HepG2 (cell line): ENCODE data around the gene CES2. TPM values are rescaled to one million over a fixed set of nuclear protein-coding genes. Genes with fewer than 3 reads are reported as not detected.

Experiments used
- KAT8 ChIP-seq: IDR thresholded peaks from 2 replicates; pipeline ENCODE4 v1.6.1; 2016; ENCODE audit warnings: missing genetic modification reagents, missing compliant biosample characterization
- LRRFIP1 ChIP-seq: sonication (generic); formaldehyde crosslinking; conservative IDR thresholded peaks from 2 replicates; pipeline ENCODE4 v1.4.0; 2020; ENCODE audit warnings: missing genetic modification reagents
- SYNCRIP ChIP-seq: fragments of 200-400 bp; formaldehyde crosslinking; IDR thresholded peaks from 2 replicates; pipeline ENCODE4 v1.6.1; 2018; ENCODE audit warnings: mild to moderate bottlenecking, low read depth, low read length; ENCODE audit not compliant: insufficient read depth
- THAP9 ChIP-seq: sonication (generic); formaldehyde crosslinking; IDR thresholded peaks from 2 replicates; pipeline ENCODE4; 2020; ENCODE audit warnings: missing genetic modification reagents, mild to moderate bottlenecking, borderline replicate concordance
- ZFP36 ChIP-seq: fragments of 150-350 bp; IDR thresholded peaks from 2 replicates; pipeline ENCODE4 v1.6.1; 2018; ENCODE audit warnings: borderline replicate concordance, low read length, low read depth; ENCODE audit not compliant: partially characterized antibody
- ZNF12 ChIP-seq: sonication (generic); formaldehyde crosslinking; IDR thresholded peaks from 2 replicates; pipeline ENCODE4 v1.5.0; 2020; ENCODE audit warnings: missing genetic modification reagents
- ZNF383 ChIP-seq: sonication (generic); formaldehyde crosslinking; IDR thresholded peaks from 2 replicates; pipeline ENCODE4 v1.4.0; 2020; ENCODE audit warnings: missing genetic modification reagents, mild to moderate bottlenecking, borderline replicate concordance
- ZNF552 ChIP-seq: sonication (generic); formaldehyde crosslinking; IDR thresholded peaks from 2 replicates; pipeline ENCODE4 v1.9.0; 2022; ENCODE audit warnings: missing genetic modification reagents, mild to moderate bottlenecking, borderline replicate concordance
- ZNF775 ChIP-seq: sonication (generic); formaldehyde crosslinking; IDR thresholded peaks from 2 replicates; pipeline ENCODE4 v1.4.0; 2020; ENCODE audit warnings: missing genetic modification reagents, mild to moderate bottlenecking, moderate library complexity, borderline replicate concordance
- polyA plus RNA-seq, 8 experiments: library from polyadenylated mRNA; depleted of rRNA in 3 of 8; stranded (reverse) in 7 of 8; unstranded in 1 of 8; fragments of >200 nt; fragmentation: Illumina TruSeq in 4 of 8; extraction: Trizol in 4 of 8; gene quantifications; 2 replicates each; pipeline versions ENCODE4 v1.2.1 to v1.2.3, GENCODE V29; 2011 to 2016; ENCODE audit warnings: low read depth in 4 of 8, missing spikeins in 1 of 8, mixed read lengths in 1 of 8; ENCODE audit not compliant: insufficient read depth in 1 of 8
- total RNA-seq, 5 experiments: library from RNA; depleted of rRNA; stranded (reverse); fragments of >200 nt; fragmentation: Illumina TruSeq; extraction: Trizol; gene quantifications; 2 replicates each; pipeline ENCODE4 v1.2.3, GENCODE V29; 2016; ENCODE audit warnings: low read depth in 1 of 5
- TF ChIP-seq, protein P1 (sequence below): sonication (generic); formaldehyde crosslinking; conservative IDR thresholded peaks from 2 replicates; pipeline ENCODE4 v1.4.0; 2020; ENCODE audit warnings: mild to moderate bottlenecking, missing genetic modification reagents, moderate library complexity
- TF ChIP-seq, protein P2 (sequence below): sonication (generic); formaldehyde crosslinking; IDR thresholded peaks from 2 replicates; pipeline ENCODE4 v1.5.0; 2020; ENCODE audit warnings: missing genetic modification reagents, mild to moderate bottlenecking, borderline replicate concordance
- TF ChIP-seq, protein P3 (sequence below): sonication (generic); formaldehyde crosslinking; IDR thresholded peaks from 2 replicates; pipeline ENCODE4 v1.5.1; 2020; ENCODE audit warnings: missing genetic modification reagents, mild to moderate bottlenecking, borderline replicate concordance
- TF ChIP-seq, protein P4 (sequence below): sonication (generic); formaldehyde crosslinking; IDR thresholded peaks from 2 replicates; pipeline ENCODE4 v1.4.0; 2020; ENCODE audit warnings: mild to moderate bottlenecking, low read depth, missing genetic modification reagents

The CES2 gene
- total and polyA plus RNA-seq, 2 of the 13 experiments (the other 11 are each of a cell fraction or from before 2014, with no cell fraction given), result 50.6 to 63.8 TPM

GRCh38 chr16:66899945-66900710 is 35.2 kb upstream of the CES2 start (continued):
- TF ChIP-seq, protein P1, sequence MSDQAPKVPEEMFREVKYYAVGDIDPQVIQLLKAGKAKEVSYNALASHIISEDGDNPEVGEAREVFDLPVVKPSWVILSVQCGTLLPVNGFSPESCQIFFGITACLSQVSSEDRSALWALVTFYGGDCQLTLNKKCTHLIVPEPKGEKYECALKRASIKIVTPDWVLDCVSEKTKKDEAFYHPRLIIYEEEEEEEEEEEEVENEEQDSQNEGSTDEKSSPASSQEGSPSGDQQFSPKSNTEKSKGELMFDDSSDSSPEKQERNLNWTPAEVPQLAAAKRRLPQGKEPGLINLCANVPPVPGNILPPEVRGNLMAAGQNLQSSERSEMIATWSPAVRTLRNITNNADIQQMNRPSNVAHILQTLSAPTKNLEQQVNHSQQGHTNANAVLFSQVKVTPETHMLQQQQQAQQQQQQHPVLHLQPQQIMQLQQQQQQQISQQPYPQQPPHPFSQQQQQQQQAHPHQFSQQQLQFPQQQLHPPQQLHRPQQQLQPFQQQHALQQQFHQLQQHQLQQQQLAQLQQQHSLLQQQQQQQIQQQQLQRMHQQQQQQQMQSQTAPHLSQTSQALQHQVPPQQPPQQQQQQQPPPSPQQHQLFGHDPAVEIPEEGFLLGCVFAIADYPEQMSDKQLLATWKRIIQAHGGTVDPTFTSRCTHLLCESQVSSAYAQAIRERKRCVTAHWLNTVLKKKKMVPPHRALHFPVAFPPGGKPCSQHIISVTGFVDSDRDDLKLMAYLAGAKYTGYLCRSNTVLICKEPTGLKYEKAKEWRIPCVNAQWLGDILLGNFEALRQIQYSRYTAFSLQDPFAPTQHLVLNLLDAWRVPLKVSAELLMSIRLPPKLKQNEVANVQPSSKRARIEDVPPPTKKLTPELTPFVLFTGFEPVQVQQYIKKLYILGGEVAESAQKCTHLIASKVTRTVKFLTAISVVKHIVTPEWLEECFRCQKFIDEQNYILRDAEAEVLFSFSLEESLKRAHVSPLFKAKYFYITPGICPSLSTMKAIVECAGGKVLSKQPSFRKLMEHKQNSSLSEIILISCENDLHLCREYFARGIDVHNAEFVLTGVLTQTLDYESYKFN, result peak; percentile 47; the same call in 1 of the 2 replicates
- TF ChIP-seq SYNCRIP (no peak), ZNF383 (no peak), ZNF775 (CRISPR knock-in tag) (no peak), KAT8 (CRISPR knock-in tag) (peak; percentile 29; the same call in 1 of the 2 replicates), THAP9 (CRISPR knock-in tag) (no peak), ZNF12 (CRISPR knock-in tag) (no peak), ZFP36 (no peak), LRRFIP1 (CRISPR knock-in tag) (no peak), ZNF552 (CRISPR knock-in tag) (no peak)
- TF ChIP-seq, protein P2, sequence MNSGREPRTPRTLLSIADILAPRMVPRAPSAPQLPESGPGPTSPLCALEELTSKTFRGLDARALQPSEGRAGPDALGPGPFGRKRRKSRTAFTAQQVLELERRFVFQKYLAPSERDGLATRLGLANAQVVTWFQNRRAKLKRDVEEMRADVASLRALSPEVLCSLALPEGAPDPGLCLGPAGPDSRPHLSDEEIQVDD (CRISPR knock-in tag), result no peak
- TF ChIP-seq, protein P3, sequence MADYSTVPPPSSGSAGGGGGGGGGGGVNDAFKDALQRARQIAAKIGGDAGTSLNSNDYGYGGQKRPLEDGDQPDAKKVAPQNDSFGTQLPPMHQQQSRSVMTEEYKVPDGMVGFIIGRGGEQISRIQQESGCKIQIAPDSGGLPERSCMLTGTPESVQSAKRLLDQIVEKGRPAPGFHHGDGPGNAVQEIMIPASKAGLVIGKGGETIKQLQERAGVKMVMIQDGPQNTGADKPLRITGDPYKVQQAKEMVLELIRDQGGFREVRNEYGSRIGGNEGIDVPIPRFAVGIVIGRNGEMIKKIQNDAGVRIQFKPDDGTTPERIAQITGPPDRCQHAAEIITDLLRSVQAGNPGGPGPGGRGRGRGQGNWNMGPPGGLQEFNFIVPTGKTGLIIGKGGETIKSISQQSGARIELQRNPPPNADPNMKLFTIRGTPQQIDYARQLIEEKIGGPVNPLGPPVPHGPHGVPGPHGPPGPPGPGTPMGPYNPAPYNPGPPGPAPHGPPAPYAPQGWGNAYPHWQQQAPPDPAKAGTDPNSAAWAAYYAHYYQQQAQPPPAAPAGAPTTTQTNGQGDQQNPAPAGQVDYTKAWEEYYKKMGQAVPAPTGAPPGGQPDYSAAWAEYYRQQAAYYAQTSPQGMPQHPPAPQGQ, result no peak
- TF ChIP-seq, protein P4, sequence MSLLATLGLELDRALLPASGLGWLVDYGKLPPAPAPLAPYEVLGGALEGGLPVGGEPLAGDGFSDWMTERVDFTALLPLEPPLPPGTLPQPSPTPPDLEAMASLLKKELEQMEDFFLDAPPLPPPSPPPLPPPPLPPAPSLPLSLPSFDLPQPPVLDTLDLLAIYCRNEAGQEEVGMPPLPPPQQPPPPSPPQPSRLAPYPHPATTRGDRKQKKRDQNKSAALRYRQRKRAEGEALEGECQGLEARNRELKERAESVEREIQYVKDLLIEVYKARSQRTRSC, result no peak
